ENCODE measurements around the gene LRRC27.
"Not testable (repeated sequence)": the region's sequence is repeated elsewhere in the genome, so short reads cannot be mapped to it uniquely, and the experiment has no call there.

LRRC27 gene

DNA sequence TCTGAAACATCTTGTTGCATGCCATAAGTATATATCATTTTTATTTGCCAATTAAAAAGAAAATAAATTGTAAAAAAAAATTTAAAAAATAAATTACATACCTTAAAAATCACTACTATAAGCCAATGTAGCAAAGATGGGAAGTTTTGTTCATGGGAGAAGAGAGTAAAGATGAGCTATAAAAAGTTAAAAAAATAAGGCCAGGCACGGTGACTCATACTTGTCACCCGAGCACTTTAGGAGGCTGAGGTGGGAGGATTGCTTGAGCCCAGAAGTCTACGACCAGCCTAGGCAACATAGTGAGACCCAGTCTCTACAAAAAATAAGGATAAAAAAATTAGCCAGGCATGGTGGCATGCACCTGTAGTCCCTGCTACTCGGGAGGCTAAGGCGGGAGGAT, 15.9 kb upstream of the LRRC27 start:
- FAIRE-seq = no peak

GRCh38 chr10:132317477-132317876, 14.5 kb upstream of the LRRC27 start:
- FAIRE-seq = not testable (repeated sequence)

DNA sequence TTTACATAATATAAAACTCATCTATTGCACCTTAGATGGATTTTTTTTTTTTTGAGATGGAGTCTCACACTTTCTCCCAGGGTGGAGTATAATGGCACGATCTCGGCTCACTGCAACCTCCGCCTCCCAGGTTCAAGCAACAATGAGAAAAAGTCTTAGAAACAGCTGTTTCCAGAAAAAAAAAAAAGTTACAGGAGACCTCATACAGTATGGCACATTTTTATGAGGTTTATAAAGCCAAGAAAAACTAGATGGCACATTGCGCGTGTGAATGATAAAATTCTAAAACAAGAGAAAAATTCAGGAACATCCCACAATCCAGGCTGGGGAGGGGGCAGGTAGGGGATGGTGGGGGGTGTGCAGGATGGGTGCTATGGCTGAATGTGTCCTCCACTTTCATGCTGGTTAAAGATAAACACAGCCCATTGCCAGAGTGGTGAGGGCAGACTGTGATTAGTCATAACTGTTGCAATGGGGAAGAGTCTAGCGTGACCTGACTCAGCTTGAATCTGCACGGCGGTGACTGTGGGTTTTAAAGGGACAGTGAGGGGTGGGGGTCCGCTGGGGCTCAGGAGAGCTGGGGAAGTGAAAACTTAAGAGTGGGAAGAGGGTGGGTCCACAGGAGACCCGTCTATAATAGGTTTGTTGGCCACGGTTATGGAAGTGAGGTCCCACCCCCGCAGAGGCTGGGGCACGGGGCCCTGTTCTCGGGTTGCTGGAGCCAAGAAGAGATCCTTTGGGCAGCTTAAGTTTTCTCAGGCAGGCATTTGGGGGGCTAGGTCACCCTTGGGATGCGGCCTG, 11.9 kb upstream of the LRRC27 start:
- FAIRE-seq = no peak

- no peak for FAIRE-seq
Measured at GRCh38 chr10:132320654-132321469, 11.1 kb upstream of the LRRC27 start.

GRCh38 chr10:132321726-132322125, 10.3 kb upstream of the LRRC27 start:
- no peak for FAIRE-seq

DNA sequence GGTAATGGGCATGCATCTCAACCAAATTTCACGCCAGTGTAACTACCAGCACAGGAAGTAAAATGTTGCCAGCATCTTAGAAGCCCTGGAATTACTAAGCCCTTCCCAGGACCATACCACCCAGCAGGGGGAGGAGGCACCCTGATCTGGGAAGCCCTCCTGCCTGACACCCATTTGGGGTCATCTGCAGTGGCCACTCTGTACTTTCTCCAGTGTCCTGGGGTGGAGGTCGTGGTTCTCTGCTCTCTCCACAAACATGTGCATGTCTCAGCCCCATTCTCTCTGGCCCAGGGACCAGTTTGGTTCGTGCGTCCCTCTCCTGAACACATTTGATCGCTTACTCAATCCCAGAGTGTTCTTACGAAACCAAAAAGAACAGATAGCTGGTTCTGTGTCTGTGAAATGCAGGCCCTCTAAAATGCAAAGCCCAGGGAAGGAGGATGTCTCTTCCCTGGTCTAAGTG, 9.4 kb upstream of the LRRC27 start:
- FAIRE-seq = no peak

GRCh38 chr10:132324186-132324585, 7.8 kb upstream of the LRRC27 start:
- no peak for FAIRE-seq

- FAIRE-seq = no peak
Measured at GRCh38 chr10:132326344-132326889, 5.6 kb upstream of the LRRC27 start.

DNA sequence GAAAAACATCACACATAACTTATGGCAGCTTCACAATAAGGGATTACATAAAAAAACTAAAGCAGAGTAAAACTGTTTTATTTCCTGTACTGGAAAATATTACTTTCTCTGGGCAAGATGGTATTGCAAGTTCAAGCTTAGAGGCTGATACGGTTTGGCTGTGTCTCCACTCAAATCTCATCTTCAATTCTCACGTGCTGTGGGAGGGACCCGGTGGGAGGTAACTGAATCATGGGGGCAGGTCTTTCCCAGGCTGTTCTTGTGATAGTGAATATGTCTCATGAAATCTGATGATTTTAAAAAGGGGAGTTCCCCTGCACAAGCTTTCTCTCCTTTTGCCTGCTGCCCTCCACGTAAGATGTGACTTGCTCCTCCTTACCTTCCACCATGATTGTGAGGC, 5.1 kb upstream of the LRRC27 start:
- FAIRE-seq = no peak

- FAIRE-seq = no peak
Measured at GRCh38 chr10:132328106-132328505, 3.9 kb upstream of the LRRC27 start.

- FAIRE-seq = no peak
Measured at GRCh38 chr10:132328738-132329137, 3.3 kb upstream of the LRRC27 start.

GRCh38 chr10:132329565-132330485, 2.2 kb upstream of the LRRC27 start:
- FAIRE-seq = no peak

GRCh38 chr10:132330486-132330833, 1.5 kb upstream of the LRRC27 start:
- no peak for FAIRE-seq

DNA sequence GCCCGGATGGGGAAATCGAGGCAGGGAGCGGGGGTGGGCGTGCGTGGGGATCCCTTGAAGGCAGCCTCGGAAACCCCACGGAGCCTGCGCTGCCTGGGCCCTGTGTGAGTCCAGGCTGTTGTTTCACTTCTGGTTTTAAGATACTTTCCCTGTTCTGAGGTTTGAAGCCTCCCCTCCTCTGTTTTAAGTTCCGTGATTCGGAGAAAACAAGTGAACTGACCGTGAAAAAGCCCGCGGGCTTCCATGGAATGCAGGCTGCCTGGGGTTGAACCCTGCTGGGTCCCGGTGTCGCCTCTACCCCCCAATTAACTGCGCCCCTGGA, 401 bp downstream of the LRRC27 start:
- no peak for FAIRE-seq

- FAIRE-seq = no peak
Measured at GRCh38 chr10:132333386-132333785, 1.4 kb downstream of the LRRC27 start.

- no peak for FAIRE-seq
Measured at GRCh38 chr10:132334631-132335188, 2.7 kb downstream of the LRRC27 start.

DNA sequence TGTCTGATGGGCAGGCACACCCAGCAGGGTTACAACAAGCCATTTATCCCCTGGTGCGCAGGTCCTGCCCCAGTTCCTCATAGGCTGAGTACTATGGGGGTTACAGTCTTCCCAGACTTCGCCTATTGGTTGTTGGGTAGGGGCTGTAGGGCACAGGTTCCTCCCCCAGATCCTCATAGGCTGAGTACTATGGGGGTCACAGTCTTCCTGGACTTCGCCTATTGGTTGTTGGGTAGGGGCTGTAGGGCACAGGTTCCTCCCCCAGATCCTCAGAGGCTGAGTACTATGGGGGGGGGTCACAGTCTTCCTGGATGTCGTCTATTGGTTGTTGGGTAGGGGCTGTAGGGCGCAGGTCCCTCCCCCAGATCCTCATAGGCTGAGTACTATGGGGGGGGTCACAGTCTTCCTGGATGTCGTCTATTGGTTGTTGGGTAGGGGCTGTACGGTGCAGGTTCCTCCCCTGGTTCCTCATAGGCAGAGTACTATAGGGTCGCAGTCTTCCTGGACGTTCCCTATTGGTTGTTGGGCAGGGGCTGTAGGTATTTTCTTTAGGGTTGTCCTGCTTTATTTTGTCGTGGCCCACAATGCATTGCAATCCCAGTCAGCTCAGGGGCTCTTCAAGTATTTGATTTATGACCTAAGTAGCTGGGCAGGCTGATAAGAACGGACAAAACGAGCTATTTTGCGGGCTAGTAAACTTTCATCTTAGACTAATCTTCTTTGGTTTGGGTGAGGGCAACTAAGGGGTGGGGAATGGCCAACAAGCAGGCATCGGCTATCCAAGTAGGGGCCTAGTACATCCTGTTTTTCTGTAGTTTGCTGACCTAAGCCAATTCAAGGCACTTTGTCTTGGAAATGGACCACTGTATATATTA, 3.4 kb downstream of the LRRC27 start:
- no peak for FAIRE-seq

DNA sequence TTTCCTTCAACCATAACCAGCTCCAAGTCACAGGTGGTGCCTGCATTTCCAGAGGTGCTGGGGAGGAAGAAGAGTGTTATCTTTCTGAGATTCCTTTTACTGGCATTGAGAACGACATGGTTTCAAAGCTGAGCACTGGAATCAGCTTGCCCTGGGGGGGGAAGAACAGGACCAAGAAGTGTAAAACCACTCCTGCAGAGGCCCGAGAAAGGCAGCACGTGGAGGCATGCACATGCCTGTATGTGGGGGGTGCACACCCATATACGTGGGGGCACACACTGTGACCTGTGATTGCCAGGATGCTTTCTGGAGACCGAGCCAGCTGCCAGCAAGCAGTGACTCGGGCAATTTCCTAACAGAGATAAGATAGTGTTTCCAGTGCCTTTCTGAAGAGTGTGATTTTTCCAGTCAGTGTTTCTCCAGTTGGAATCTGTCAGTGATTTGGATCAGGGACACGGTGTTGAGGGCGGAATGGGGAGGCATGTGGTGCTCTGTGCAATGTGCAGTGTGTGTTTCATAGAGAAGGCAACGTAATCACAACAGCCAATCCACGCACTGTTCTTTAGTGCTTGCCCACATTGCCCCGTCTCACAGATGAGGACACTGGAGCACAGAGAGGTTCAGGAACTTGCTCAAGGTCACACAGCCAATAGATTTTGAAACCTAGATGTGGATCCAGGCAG, 4.2 kb downstream of the LRRC27 start:
- no peak for FAIRE-seq

DNA sequence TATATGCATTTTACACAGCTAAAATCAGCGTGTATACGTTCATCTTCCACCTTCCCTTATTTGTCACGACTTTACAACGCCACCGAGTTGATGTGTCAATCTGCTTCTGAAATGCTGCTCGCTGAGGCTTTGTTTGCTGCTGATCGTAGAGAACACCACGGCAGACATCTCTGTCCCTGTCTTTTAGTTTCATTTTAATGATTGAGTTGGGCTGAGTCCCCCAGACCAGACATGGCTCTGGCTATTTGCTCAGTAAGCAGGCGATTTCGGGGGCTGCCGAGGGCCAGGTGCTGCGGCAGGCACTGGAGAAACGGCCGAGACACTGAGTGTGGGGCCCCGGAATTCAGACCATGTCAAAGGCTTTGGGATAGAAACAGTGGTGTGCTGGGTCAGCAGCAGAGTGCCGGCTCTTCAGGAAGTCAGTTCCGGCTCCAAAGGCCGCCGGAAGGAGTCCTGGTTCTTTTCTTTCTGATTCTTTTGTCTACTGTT, 5.0 kb downstream of the LRRC27 start:
- no peak for FAIRE-seq

DNA sequence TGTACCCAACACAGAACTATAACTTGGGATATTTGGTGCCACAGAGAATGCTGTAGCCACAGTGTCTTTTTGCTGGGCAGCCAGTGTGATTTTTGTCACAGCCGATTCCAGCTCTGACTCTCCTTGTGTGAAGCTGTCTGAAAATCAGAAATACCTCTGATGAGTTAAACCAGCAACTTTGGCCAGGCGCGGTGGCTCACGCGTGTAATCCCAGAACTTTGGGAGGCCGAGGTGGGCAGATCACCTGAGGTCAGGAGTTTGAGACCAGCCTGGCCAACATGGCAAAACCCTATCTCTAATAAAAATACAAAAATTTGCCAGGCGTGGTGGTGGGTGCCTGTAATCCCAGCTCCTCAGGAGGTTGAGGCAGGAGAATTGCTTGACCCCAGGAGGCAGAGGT, 5.9 kb downstream of the LRRC27 start:
- FAIRE-seq = not testable (repeated sequence)

DNA sequence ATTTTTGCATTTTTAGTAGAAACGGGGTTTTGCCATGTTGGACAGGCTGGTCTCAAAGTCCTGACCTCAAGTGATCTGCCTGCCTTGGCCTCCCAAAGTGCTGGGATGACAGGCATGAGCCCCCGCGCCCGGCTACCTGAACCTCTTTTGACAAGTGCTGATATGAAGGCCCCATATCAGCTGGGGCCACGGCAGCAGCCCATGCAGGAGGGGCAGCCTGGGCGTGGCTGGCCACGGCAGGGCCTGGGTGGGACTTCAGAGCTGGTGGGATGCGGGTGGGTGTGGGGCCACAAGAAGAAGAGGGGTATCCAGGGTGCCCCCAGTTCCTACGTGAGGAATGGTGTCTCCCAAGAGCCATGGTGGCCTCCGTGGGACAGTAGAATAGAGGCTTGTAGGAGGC, 6.9 kb downstream of the LRRC27 start:
- FAIRE-seq = no peak
